Omental fat pad (tissue), 4 donors: ENCODE measurements around the gene RDM1. TPM values are rescaled to one million over a fixed set of nuclear protein-coding genes. Genes with fewer than 3 reads are reported as not detected.

Source experiments
- ATAC-seq: fragments of 150-250 bp; one replicate; pipeline ENCODE4 v1.9.1; 2016; ENCODE audit warnings: mild to moderate bottlenecking, moderate library complexity; ENCODE audit not compliant: low FRiP score
- DNase-seq: peaks from one replicate; pipeline ENCODE4 v3.0.0-alpha.2; 2019; ENCODE audit warnings: low spot score
- total RNA-seq, 4 donors: library from RNA; depleted of rRNA; stranded (reverse); fragments of >200 nt; gene quantifications; one replicate each; pipeline ENCODE4 v1.1.0, GENCODE V29; 2016
- TF ChIP-seq, protein P1 (sequence below), 3 donors: fragments of 450-650 bp; IDR thresholded peaks; one replicate each; pipeline ENCODE4 v1.5.1; 2016 to 2017; ENCODE audit warnings: antibody characterized with exemption in 3 of 3, mild to moderate bottlenecking in 3 of 3, moderate library complexity in 2 of 3

The RDM1 gene
- total RNA-seq, 4 donors from 2014 or later, result not detected

DNA sequence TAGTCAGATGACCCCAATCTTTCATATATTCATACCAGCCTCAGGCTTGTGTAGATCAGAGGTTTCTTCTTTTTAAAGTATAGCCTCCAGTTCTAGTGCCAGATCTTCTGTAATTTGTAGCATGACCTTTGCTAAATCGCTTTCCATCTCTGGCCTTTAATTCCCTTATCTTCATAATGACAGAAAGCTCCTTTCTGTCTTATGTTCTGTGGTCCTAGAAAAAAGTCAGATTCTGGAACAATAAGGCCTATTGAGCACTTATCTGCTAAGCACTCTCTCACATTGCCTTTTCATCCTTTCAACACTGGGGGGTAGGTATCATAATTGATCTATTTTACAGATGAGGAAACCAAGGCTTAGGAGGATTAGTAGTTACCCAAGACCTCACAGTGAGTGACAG is 41.5 kb upstream of the RDM1 start:
- no peak for ATAC-seq
- DNase-seq, result no peak
- TF ChIP-seq, protein P1, sequence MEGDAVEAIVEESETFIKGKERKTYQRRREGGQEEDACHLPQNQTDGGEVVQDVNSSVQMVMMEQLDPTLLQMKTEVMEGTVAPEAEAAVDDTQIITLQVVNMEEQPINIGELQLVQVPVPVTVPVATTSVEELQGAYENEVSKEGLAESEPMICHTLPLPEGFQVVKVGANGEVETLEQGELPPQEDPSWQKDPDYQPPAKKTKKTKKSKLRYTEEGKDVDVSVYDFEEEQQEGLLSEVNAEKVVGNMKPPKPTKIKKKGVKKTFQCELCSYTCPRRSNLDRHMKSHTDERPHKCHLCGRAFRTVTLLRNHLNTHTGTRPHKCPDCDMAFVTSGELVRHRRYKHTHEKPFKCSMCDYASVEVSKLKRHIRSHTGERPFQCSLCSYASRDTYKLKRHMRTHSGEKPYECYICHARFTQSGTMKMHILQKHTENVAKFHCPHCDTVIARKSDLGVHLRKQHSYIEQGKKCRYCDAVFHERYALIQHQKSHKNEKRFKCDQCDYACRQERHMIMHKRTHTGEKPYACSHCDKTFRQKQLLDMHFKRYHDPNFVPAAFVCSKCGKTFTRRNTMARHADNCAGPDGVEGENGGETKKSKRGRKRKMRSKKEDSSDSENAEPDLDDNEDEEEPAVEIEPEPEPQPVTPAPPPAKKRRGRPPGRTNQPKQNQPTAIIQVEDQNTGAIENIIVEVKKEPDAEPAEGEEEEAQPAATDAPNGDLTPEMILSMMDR (IDR thresholded peaks at IDR 0.05), result no peak

DNA sequence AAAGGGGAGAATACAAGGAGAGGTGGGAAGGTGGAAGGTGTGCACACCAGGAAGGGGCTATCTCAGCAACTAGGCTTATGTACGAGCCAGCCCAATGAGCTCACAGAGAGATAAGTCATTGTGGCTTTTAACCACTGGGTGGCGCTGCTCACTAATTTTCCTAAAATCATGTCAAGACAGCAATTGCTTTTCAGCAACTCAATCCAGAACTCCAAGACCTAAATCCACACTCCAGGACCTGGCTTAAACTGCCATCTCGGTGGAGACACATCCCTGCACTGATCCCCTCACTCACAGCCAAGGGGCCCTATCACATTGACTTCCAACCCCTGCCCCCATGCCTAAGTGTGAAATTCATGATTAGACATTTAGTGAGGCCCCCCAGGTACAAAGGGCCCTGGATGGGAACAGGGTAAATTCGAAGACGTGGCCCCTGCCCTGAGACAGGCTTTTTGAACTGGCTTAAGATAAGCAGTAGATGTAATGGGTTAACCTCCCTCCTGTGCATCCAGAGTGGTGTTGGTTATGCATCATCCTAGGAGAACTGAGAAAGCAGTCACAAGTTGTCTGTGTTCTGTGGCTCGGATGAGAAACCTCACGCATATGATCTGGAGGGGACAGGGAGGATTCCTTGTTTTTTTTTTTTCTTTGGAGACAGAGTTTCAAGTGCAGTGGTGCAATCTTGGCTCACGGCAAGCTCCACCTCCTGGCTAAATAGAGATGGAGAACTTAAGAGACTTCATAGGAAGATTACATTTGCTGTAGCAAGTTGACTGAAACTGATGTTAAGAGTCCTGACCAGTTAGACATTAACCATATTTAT is 39.2 kb upstream of the RDM1 start:
- DNase-seq (peak; percentile 74), ATAC-seq (peak; percentile 14)
- TF ChIP-seq, protein P1 (IDR thresholded peaks at IDR 0.05), result peak in 2 of 3 donors; percentile 46 to 53

DNA sequence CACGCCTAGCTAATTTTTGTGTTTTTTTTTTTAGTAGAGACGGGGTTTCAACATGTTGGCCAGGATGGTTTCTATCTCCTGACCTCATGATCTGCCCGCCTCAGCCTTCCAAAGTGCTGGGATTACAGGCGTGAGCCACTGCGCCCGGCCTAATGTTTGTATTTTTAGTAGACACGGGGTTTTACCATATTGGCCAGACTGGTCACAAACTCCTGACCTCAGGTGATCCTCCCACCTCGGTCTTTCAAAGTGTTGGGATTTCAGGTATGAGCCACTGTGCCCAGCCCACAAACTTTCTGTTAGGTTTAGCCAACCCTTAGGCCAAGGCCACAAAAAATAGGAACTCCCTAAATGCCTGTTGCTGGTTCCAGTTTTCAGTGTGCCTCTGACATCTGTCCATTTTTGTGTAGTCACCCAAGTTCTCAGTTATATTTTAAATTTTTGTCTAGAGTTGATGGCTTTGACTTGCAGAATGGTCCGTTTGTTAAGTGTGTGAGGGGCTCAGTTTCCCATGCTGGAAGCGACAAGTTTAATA is 38.0 kb upstream of the RDM1 start:
- DNase-seq, result no peak
- ATAC-seq, result no peak
- TF ChIP-seq, protein P1 (IDR thresholded peaks at IDR 0.05), result no peak

DNA sequence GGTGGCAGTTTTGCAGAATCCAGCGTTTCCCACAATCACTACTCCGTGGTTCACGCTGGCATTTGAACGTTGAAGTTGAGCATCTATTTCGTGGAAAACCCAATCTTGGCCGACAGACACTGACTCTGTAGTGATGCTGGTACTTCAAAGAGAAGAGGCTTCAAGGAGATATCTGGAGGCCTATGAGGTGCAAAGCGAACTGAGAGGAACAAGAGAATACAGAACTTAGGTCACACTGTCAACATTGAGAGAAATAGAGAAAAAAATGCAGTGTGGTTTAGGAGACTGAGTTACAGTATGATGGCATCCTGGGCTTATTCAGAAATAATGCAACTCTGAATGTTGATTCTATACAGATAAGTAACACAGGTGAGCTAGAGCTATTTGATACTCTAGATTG is 34.7 kb upstream of the RDM1 start:
- no peak for ATAC-seq
- TF ChIP-seq, protein P1 (IDR thresholded peaks at IDR 0.05), result no peak
- no peak for DNase-seq

DNA sequence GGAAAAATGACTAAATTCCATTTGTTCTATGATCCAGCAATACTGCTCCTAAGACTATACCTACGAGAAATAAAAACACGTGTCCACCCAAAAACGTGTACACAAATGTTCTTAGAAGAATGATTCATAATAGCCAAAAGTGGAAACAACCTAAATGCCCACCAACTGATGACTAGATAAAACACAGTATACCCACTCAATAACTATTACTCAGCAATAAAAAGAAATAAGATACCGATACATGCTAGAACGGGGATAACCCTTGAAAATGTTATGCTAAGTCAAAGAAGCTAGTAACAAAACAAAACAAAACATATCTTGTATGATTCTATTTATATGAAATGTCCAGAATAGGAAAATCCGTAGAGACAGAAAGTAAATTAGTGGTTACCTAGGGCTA is 33.1 kb upstream of the RDM1 start:
- TF ChIP-seq, protein P1 (IDR thresholded peaks at IDR 0.05), result no peak
- ATAC-seq, result no peak
- no peak for DNase-seq

DNA sequence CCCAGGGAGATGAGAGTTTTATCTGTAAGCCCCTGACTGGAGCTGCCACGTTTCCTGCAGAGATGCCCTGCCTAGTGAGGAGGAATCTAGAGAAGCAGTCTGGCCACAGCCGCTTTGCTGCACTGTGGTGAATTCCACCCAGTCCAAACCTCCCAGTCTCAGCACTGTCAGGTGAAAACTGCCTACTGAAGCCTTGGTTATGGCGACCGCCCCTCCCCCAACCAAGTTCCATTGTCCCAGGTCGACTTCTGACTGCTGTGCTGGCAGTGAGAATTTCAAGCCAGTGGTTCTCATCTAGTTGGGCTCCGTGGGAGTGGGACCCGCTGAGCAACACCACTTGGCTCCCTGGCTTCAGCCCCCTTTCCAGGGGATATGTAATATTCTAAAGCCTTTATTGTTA is 23.1 kb upstream of the RDM1 start:
- TF ChIP-seq, protein P1 (IDR thresholded peaks at IDR 0.05), result no peak
- DNase-seq, result no peak
- no peak for ATAC-seq

DNA sequence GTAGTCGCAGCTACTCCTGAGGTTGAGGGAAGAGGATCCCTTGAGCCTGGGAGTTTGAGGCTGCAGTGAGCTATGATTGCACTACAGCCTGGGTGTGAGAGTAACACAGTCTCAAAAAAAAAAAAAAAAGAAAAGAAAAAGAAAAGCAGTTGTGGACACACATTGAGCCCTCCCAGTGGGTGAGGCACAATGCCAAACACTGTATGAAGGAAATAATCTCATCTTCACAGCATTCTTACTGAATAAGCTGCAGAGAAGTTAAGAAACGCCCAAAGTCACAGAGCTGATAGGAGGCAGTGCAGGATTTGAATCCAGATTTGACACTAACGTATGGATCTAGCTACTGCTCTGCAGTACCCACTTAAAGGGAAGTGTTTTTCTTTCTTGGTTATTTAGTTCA is 18.8 kb upstream of the RDM1 start:
- TF ChIP-seq, protein P1 (IDR thresholded peaks at IDR 0.05), result no peak
- ATAC-seq, result no peak
- no peak for DNase-seq
